Keratinocyte (primary cell): ENCODE data around the gene POFUT2. TPM values are rescaled to one million over a fixed set of nuclear protein-coding genes. Genes with fewer than 3 reads are reported as not detected.
A peak's percentile ranks its signal among the peaks of the same experiment; 100 is the strongest.

Experiments
- DNase-seq: peaks from one replicate; pipeline ENCODE4 v3.0.0-alpha.2; 2011; ENCODE audit warnings: low read depth, missing footprints, low spot score
- FAIRE-seq: peaks from 2 replicates; lab custom pipeline; 2011; peaks lifted over from hg19 to GRCh38; lab: Jason Lieb, UNC
- H2AFZ ChIP-seq: 2 replicates; pipeline ENCODE4 v1.6.0; 2012; ENCODE audit warnings: low read length, control low read depth, inconsistent platforms; ENCODE audit not compliant: control insufficient read depth
- H3K27ac ChIP-seq: 2 replicates; pipeline ENCODE4 v1.5.1; 2011; ENCODE audit warnings: low read length; ENCODE audit not compliant: control insufficient read depth, insufficient read depth
- H3K27me3 ChIP-seq: 3 replicates; pipeline ENCODE4 v1.6.0; 2011; ENCODE audit warnings: low read length; ENCODE audit not compliant: control insufficient read depth, insufficient read depth; ENCODE audit errors: extremely low read depth
- H3K36me3 ChIP-seq, 2 experiments: 2 replicates in 1 of 2; 3 replicates in 1 of 2; pipeline ENCODE4 v1.5.1; 2011; ENCODE audit warnings: low read length in 2 of 2, mild to moderate bottlenecking in 1 of 2; ENCODE audit not compliant: control insufficient read depth in 2 of 2, insufficient read depth in 2 of 2; ENCODE audit errors: extremely low read depth in 1 of 2
- H3K4me1 ChIP-seq: 3 replicates; pipeline ENCODE4 v1.5.1; 2011; ENCODE audit warnings: low read length; ENCODE audit not compliant: control insufficient read depth, insufficient read depth; ENCODE audit errors: extremely low read depth
- H3K4me2 ChIP-seq: 3 replicates; pipeline ENCODE4 v1.6.0; 2011; ENCODE audit warnings: low read depth, low read length; ENCODE audit not compliant: control insufficient read depth, insufficient read depth; ENCODE audit errors: extremely low read depth
- H3K4me3 ChIP-seq, 3 experiments: fragments of 200-600 bp in 1 of 3; sonication (generic) in 1 of 3; 2 replicates in 2 of 3; 3 replicates in 1 of 3; pipeline ENCODE4 v1.5.1; 2011 to 2016; ENCODE audit warnings: low read length in 3 of 3, mild to moderate bottlenecking in 3 of 3, control low read depth in 2 of 3, inconsistent platforms in 1 of 3, low read depth in 1 of 3, mixed read lengths in 1 of 3, mixed run types in 1 of 3, moderate library complexity in 1 of 3; ENCODE audit not compliant: control insufficient read depth in 2 of 3, insufficient read depth in 2 of 3; ENCODE audit errors: extremely low read depth in 1 of 3
- H3K79me2 ChIP-seq: 2 replicates; pipeline ENCODE4 v1.6.0; 2012; ENCODE audit warnings: low read length; ENCODE audit not compliant: control insufficient read depth, insufficient read depth
- H3K9ac ChIP-seq: 3 replicates; pipeline ENCODE4 v1.6.0; 2011; ENCODE audit warnings: low read length; ENCODE audit not compliant: control insufficient read depth, insufficient read depth; ENCODE audit errors: extremely low read depth
- H3K9me1 ChIP-seq: 3 replicates; pipeline ENCODE4 v1.6.0; 2011; ENCODE audit warnings: low read length; ENCODE audit not compliant: control insufficient read depth, insufficient read depth; ENCODE audit errors: extremely low read depth
- H3K9me3 ChIP-seq: 2 replicates; pipeline ENCODE4 v1.5.1; 2012; ENCODE audit warnings: low read depth, low read length; ENCODE audit not compliant: control insufficient read depth
- H4K20me1 ChIP-seq: 3 replicates; pipeline ENCODE4 v1.6.0; 2011; ENCODE audit warnings: low read length; ENCODE audit not compliant: control insufficient read depth, insufficient read depth; ENCODE audit errors: extremely low read depth
- EZH2 ChIP-seq: IDR thresholded peaks from one replicate; pipeline ENCODE4 v1.6.1; 2012; ENCODE audit warnings: inconsistent platforms, mild to moderate bottlenecking, low read length, moderate library complexity
- dilution Hi-C: fragments of 300-500 bp; cut with MboI; formaldehyde crosslinking; loops from one replicate; pipeline ENCODE4 v1.7.0; 2020; ENCODE audit warnings: low sequenced_read_pairs; ENCODE audit not compliant: extremely low pct_ligation_motif_present
- polyA plus RNA-seq, 5 experiments: library from polyadenylated mRNA; depleted of rRNA in 3 of 5; stranded (reverse) in 3 of 5; stranded (forward) in 1 of 5; unstranded in 1 of 5; fragments of >200 nt; gene quantifications; 1 replicate in 1 of 5; 2 replicates in 3 of 5; 3 replicates in 1 of 5; pipeline versions ENCODE4 v1.2.1 to v1.2.3, GENCODE V29; 2011 to 2012; ENCODE audit warnings: missing spikeins in 2 of 5, low read depth in 1 of 5, low replicate concordance in 1 of 5
- TF ChIP-seq, protein P1 (sequence below), 3 experiments: IDR thresholded peaks in 1 of 3; conservative IDR thresholded peaks in 1 of 3; optimal IDR thresholded peaks in 1 of 3; 2 replicates in 2 of 3; 3 replicates in 1 of 3; pipeline versions ENCODE3 to v1.5.1; 2011; ENCODE audit warnings: low read length in 3 of 3, mild to moderate bottlenecking in 3 of 3, moderate library complexity in 2 of 3, control low read depth in 1 of 3, inconsistent platforms in 1 of 3; ENCODE audit not compliant: insufficient read depth in 2 of 3; ENCODE audit errors: extremely low read depth in 1 of 3

The POFUT2 gene
- polyA plus RNA-seq, 1 donor (not counting 4 experiments of a cell fraction or from before 2014, with no cell fraction given): 8.8 TPM

DNA sequence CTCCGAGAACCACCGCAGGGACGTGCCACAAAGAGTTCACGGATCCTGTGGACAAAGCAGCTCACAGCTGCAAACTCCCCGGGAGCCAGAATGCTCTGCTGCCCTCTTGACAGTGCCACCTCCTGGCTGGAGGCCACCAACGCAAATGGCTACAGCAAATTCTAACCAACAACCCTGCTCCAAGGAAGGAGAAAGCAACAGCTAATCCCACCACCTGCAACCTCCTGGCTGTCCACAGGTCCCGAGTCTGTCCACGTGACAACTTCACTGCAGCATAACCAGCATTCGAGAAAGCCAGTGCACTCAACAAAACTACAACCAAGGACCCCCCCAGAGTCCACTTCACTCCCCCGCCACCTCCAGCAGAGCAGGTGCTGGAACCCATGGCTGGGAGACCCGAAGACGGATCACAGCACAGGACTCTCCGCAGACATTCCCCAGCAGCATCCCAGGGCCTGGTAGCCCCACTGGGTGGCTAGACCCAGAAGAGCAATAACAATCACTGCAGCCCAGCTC lies 17.3 kb downstream of the POFUT2 start:
- Histone ChIP-seq H3K27ac (no peak overlapping the region), H3K36me3 (peaks cover 4 to 20% of the 10 kb centered on the region in 2 experiments), H3K4me2 (no peak overlapping the region), H3K9me1 (no peaks in the 10 kb centered on the region), H4K20me1 (no peaks in the 10 kb centered on the region), H3K27me3 (no peaks in the 10 kb centered on the region), H2AFZ (no peak overlapping the region), H3K9ac (no peak overlapping the region), H3K79me2 (peaks cover 6% of the 10 kb centered on the region), H3K4me1 (no peaks in the 10 kb centered on the region), H3K4me3 (no peak overlapping the region), H3K9me3 (no peaks in the 10 kb centered on the region)
- DNase-seq: no peak
- dilution Hi-C loops: no loop called here
- TF ChIP-seq EZH2: no peak
- TF ChIP-seq, protein P1, sequence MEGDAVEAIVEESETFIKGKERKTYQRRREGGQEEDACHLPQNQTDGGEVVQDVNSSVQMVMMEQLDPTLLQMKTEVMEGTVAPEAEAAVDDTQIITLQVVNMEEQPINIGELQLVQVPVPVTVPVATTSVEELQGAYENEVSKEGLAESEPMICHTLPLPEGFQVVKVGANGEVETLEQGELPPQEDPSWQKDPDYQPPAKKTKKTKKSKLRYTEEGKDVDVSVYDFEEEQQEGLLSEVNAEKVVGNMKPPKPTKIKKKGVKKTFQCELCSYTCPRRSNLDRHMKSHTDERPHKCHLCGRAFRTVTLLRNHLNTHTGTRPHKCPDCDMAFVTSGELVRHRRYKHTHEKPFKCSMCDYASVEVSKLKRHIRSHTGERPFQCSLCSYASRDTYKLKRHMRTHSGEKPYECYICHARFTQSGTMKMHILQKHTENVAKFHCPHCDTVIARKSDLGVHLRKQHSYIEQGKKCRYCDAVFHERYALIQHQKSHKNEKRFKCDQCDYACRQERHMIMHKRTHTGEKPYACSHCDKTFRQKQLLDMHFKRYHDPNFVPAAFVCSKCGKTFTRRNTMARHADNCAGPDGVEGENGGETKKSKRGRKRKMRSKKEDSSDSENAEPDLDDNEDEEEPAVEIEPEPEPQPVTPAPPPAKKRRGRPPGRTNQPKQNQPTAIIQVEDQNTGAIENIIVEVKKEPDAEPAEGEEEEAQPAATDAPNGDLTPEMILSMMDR (optimal IDR thresholded peaks at IDR 0.05 in 1 of 3, IDR thresholded peaks at IDR 0.05 in 1 of 3, conservative IDR thresholded peaks at IDR 0.05 in 1 of 3; ENCODE audit: extremely low read depth in 1 of 3, insufficient read depth in 2 of 3, low read length in 3 of 3): peak in 2 of 3 experiments; percentile 45 to 54
- FAIRE-seq: no peak

DNA sequence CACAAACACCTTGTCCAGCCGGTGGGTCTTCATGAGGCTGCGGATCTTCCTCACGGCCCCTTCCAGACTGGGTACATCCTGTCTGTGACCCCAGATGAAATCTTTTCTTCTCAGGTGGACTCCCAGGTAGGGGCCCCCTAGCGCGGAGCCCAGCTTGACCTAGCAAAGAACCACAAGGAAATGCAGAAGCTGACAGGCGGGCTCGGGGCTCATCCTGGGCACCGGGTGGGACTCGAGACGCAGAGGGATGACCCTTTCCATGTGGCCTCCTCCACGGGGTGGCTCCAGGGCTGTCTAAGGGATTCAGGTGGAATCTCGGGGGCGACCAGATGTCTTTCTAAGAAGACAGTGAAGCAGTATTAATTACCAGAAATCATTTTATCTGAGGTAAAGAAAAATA lies 17.8 kb downstream of the POFUT2 start:
- H3K4me2 ChIP-seq: no peak overlapping the region
- H3K9me1 ChIP-seq: no peaks in the 10 kb centered on the region
- no peaks in the 10 kb centered on the region for H3K27me3 ChIP-seq
- H3K4me1 ChIP-seq: no peaks in the 10 kb centered on the region
- H3K27ac ChIP-seq: no peak overlapping the region
- FAIRE-seq: no peak
- no peak overlapping the region for H3K4me3 ChIP-seq
- no peak overlapping the region for H2AFZ ChIP-seq
- H4K20me1 ChIP-seq: no peaks in the 10 kb centered on the region
- dilution Hi-C loops: no loop called here
- H3K36me3 ChIP-seq: peaks cover 4 to 19% of the 10 kb centered on the region in 2 experiments
- H3K9me3 ChIP-seq: no peaks in the 10 kb centered on the region
- H3K79me2 ChIP-seq: peaks cover 6% of the 10 kb centered on the region
- DNase-seq: no peak
- TF ChIP-seq, protein P1 (optimal IDR thresholded peaks at IDR 0.05 in 1 of 3, IDR thresholded peaks at IDR 0.05 in 1 of 3, conservative IDR thresholded peaks at IDR 0.05 in 1 of 3; ENCODE audit: extremely low read depth in 1 of 3, insufficient read depth in 2 of 3, low read length in 3 of 3): no peak
- TF ChIP-seq EZH2: no peak
- no peak overlapping the region for H3K9ac ChIP-seq
